IPS DF 4.7 (cell line): ENCODE results near the gene TENT4A.

Experiments used
- DNase-seq: peaks from one replicate; pipeline ENCODE4 v3.0.0-alpha.2; 2013; ENCODE audit warnings: low spot score; ENCODE audit errors: extremely low read depth

TENT4A gene

DNA sequence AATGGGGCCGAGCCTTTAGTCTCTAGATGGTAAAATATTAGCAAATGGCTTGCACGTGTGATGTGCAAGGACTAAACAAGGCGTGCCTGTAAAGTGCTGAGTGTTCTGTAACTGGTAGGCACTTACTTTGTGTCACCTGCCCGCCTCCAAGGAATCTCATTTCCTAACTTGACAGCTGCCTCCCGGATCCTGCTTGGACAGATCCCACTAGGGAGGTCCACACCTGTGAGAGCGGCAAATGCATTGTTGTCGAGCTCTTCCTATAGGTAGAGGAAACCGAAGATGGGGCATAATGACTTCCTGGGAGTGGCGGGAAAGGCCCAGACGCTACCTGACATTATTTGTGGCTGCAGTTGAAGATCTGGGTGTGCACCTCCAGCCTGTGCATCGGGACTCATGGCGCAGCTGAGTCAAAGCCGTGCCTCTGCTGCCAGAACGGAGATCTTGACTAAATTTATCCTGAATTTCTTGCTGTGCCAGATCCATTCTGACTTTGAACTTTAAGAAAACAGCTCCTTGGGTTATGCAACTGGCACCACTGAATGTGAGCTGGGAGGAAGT lies 79.8 kb downstream of the TENT4A start:
- DNase-seq = no peak

DNA sequence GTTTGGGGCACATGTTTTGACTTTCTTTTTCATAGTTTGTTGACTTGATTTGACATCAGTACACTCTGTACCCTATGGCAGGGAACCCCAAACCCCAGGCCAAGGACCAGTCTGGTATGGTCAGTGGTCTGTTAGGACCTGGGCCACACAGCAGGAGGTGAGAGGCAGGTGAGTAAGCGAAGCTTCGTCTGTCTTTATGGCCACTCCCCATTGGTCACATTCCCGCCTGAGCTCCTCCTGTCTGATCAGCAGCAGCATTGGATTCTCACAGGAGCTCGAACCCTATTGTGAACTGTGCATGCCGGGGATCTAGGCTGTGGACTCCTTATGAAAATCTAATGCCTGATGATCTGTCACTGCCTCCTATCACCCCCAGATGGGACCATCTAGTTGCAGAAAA lies 88.0 kb downstream of the TENT4A start:
- DNase-seq = no peak

DNA sequence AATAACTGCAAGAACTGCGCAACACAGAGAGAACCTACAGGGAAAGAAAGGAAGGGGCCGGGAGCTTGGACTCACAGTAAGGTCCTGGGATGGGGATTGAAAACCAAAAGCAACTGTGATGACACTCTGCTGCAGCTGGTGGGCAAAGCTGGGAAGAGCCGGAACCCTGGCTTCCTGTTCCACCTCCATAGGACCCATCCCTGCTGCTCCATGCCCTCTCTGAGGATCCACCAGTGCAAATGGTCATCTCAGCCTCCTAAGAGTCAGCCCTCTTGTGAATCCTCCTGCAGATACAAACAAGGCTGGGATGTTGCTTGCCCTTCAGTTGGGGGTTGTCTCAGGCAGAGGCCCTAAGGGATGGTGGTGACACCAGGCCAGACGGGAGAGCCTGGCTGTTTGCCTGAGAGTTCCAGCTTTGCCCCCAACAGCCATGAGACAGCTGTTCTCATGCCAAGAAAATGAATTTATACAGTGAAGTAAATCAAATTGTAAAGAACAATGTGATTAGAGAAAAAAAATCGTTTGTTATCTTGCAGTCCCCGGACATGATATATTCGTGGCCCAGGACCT lies 90.8 kb downstream of the TENT4A start:
- DNase-seq = no peak

DNA sequence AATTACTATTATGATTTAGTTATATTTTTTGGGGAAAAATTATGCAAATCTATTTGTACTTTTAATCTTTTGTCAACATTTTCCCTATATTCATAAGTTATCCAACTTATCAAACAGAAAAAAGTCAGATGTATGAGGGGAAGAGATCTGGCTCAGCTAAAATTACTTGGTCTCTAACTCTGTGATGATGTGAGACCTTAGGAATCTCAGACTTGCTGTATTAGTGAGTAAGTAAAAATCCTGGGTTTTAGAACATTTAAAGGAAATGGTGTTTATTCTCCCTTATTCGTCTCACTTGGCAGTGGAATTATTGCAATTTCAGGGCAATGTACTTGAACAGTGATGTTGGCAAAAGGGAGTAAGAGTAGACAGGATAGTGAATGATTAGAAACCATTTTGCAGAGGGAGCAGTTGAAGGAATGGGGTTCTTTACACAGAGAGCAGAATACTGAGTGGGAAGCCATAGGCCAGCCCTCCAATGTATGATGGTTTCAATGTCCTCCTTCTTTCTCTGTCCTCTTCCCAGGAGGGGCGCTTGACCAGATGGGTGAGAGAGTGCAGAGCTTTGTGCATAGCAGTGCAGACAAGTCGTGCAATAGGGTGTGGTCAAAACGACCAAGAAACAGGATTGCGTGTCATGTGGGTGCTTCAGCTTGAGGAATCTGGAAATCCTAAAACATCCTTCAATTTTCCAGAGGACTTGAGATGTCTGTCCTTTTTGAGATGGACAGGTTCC lies 91.7 kb downstream of the TENT4A start:
- no peak for DNase-seq

DNA sequence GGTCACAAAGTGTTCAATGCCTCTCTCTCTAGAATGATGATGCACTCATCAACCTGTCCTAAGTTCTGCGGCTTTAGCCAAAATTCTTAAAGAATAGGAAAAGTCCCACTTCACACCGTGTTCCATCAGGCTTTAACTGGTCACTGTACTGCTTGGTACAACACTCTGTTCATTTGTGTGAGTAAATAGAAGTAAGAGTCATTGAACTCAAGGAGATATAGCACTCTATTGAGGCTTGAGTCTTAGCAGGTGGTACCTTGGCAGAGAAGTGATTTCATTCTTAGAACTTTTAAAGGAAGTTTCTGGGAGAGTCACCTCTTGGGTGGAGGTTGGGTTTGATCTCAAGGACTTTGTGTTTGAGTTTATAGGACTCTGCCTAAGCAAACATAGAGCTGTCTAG lies 92.6 kb downstream of the TENT4A start:
- no peak for DNase-seq
